Islet precursor cell (in vitro differentiated cells): ENCODE measurements around the gene INPP4A.
A peak's percentile ranks its signal among the peaks of the same experiment; 100 is the strongest.

Source experiments
- DNase-seq: peaks from one replicate; pipeline ENCODE4 v3.0.0-alpha.2; 2018

Gene INPP4A

GRCh38 chr2:98438190-98439133 is 6.2 kb upstream of the INPP4A start:
- DNase-seq: no peak

- DNase-seq: peak; percentile 28
These were observed 2.8 kb upstream of the INPP4A start for GRCh38 chr2:98441706-98442450.

GRCh38 chr2:98442488-98442887 is 2.2 kb upstream of the INPP4A start:
- peak; percentile 13 for DNase-seq

GRCh38 chr2:98445177-98445682 is 572 bp downstream of the INPP4A start:
- peak; percentile 67 for DNase-seq

GRCh38 chr2:98445683-98446581 is 1.3 kb downstream of the INPP4A start:
- no peak for DNase-seq

GRCh38 chr2:98446850-98447249 is 2.2 kb downstream of the INPP4A start:
- no peak for DNase-seq

- no peak for DNase-seq
These were observed 3.9 kb downstream of the INPP4A start for GRCh38 chr2:98448441-98449145.

GRCh38 chr2:98452396-98453027 is 7.9 kb downstream of the INPP4A start:
- no peak for DNase-seq

GRCh38 chr2:98453083-98453482 is 8.4 kb downstream of the INPP4A start:
- DNase-seq: no peak

- no peak for DNase-seq
These were observed 8.9 kb downstream of the INPP4A start for GRCh38 chr2:98453531-98453930.

- no peak for DNase-seq
These were observed 9.4 kb downstream of the INPP4A start for GRCh38 chr2:98454073-98454472.

- DNase-seq: no peak
These were observed 10.0 kb downstream of the INPP4A start for GRCh38 chr2:98454500-98455235.

GRCh38 chr2:98455494-98455976 is 10.9 kb downstream of the INPP4A start:
- peak; percentile 28 for DNase-seq

- peak; percentile 34 for DNase-seq
These were observed 12.5 kb downstream of the INPP4A start for GRCh38 chr2:98457045-98457696.

GRCh38 chr2:98458207-98458606 is 13.5 kb downstream of the INPP4A start:
- DNase-seq: peak; percentile 47

GRCh38 chr2:98458667-98459380 is 14.2 kb downstream of the INPP4A start:
- DNase-seq: peak; percentile 38

GRCh38 chr2:98459496-98460175 is 15.0 kb downstream of the INPP4A start:
- peak; percentile 35 for DNase-seq
